Tibial artery (tissue), 4 donors: Measurements from ENCODE around the gene KLK10.

Experiments
- DNase-seq, 2 donors: peaks; one replicate each; pipeline ENCODE4 v3.0.0-alpha.2; 2019
- H3K27ac ChIP-seq, 2 donors: fragments of 200-600 bp; sonication (generic) in 1 of 2; 1 replicate in 1 of 2; 2 replicates in 1 of 2; pipeline ENCODE4 v1.5.1; 2018 to 2019; ENCODE audit warnings: mild to moderate bottlenecking in 1 of 2
- H3K27me3 ChIP-seq, 2 donors: fragments of 200-600 bp; sonication (generic) in 1 of 2; one replicate each; pipeline versions ENCODE4 v1.5.1 to v1.6.0; 2016 to 2019
- H3K36me3 ChIP-seq, 3 donors: fragments of 200-600 bp; sonication (generic) in 2 of 3; one replicate each; pipeline ENCODE4 v1.5.1; 2016 to 2019; ENCODE audit warnings: mild to moderate bottlenecking in 2 of 3
- H3K4me1 ChIP-seq, 4 donors: fragments of 200-600 bp; sonication (generic) in 2 of 4; 1 replicate in 3 of 4; 2 replicates in 1 of 4; pipeline ENCODE4 v1.5.1; 2016 to 2019
- H3K4me3 ChIP-seq, 2 donors: fragments of 200-600 bp; sonication (generic) in 1 of 2; 1 replicate in 1 of 2; 2 replicates in 1 of 2; pipeline ENCODE4 v1.5.1; 2018 to 2019; ENCODE audit warnings: mild to moderate bottlenecking in 2 of 2
- H3K9me3 ChIP-seq, 3 donors: fragments of 200-600 bp; sonication (generic) in 1 of 3; one replicate each; pipeline ENCODE4 v1.5.1; 2016 to 2019
- intact Hi-C: fragments of 100-400 bp; cut with DNase I; formaldehyde crosslinking; loops from one replicate; pipeline ENCODE4 v1.15.0; 2023; ENCODE audit warnings: low total_unique reads
- TF ChIP-seq, protein P1 (sequence below), 2 experiments: fragments of 200-600 bp in 1 of 2; fragments of 450-650 bp in 1 of 2; IDR thresholded peaks; one replicate each; pipeline ENCODE4 v1.5.1; 2017 to 2019; ENCODE audit warnings: antibody characterized with exemption in 2 of 2, mild to moderate bottlenecking in 1 of 2, moderate library complexity in 1 of 2

The KLK10 gene

DNA sequence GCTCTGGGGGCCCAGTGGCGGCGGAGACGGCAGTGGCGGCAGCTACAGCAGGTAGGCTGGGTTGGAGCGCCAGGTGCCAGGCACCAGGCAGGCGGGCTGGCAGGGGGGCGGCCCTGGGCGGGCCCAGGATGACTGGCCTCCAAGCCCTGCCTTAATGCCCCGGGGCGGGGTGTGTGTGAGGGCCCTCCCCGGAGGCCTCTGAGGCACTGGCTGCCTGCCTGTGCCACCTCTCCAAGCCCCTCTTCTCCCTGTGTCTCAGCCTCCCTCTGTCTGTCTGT is 7.0 kb upstream of the KLK10 start, which contains the start of gene KLK11:
Gene KLK11 (minus strand): TSS at position 63 of the 278 bp plus-strand sequence. CDS start 985 bp downstream, outside the sequence.
- H3K9me3 ChIP-seq: no peaks in the 10 kb centered on the region
- intact Hi-C loops: no loop called here
- no peaks in the 10 kb centered on the region for H3K36me3 ChIP-seq
- TF ChIP-seq, protein P1, sequence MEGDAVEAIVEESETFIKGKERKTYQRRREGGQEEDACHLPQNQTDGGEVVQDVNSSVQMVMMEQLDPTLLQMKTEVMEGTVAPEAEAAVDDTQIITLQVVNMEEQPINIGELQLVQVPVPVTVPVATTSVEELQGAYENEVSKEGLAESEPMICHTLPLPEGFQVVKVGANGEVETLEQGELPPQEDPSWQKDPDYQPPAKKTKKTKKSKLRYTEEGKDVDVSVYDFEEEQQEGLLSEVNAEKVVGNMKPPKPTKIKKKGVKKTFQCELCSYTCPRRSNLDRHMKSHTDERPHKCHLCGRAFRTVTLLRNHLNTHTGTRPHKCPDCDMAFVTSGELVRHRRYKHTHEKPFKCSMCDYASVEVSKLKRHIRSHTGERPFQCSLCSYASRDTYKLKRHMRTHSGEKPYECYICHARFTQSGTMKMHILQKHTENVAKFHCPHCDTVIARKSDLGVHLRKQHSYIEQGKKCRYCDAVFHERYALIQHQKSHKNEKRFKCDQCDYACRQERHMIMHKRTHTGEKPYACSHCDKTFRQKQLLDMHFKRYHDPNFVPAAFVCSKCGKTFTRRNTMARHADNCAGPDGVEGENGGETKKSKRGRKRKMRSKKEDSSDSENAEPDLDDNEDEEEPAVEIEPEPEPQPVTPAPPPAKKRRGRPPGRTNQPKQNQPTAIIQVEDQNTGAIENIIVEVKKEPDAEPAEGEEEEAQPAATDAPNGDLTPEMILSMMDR (IDR thresholded peaks at IDR 0.05): no peak
- H3K4me3 ChIP-seq: no peak within 1 kb of the TSS
- peaks cover 0 to 50% of the 10 kb centered on the region in 2 donors for H3K27me3 ChIP-seq
- H3K4me1 ChIP-seq: no peaks in the 10 kb centered on the region
- no peak for DNase-seq
- H3K27ac ChIP-seq: no peak within 1 kb of the TSS

DNA sequence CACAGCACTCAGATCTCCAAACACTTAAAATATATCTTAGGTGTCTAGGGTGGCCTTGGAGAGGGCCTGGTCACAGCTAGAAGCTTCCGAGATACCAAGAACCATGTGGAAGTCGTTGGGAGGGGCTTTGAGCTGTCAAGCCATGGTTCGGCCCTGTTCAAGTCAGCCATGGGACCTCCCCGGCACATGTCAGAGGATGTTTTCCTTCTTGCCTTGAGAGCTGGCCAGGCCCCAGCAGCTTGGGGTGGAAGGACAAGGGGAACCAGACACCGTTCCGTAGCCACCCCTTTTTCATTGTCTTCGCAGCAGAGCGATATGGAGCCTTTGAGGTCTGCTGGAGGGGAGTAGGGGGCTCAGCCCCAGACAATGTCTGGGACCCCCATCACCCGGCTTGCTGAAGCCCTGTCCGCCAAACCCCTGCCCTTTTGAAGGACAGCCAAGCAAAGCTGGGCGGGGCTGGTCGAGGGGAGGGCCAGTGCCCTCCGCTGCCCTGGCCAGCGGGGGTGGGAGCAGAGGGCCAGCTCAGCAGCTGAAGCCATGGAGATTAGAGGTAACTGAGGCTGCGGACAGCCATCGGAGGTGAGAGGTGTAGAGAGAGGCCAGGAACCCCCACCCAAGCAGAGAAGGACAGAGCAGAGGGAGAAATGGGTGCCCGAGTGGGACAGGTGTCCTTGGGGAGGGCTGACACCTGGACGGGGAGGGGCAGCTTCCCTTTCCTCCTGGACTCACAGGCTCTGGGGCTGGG is 6.5 kb upstream of the KLK10 start:
- intact Hi-C loops: no loop called here
- H3K27ac ChIP-seq: no peak overlapping the region
- H3K27me3 ChIP-seq: peaks cover 0 to 50% of the 10 kb centered on the region in 2 donors
- TF ChIP-seq, protein P1 (IDR thresholded peaks at IDR 0.05): no peak
- no peaks in the 10 kb centered on the region for H3K36me3 ChIP-seq
- H3K4me3 ChIP-seq: no peak overlapping the region
- H3K9me3 ChIP-seq: no peaks in the 10 kb centered on the region
- H3K4me1 ChIP-seq: no peaks in the 10 kb centered on the region
- no peak for DNase-seq

DNA sequence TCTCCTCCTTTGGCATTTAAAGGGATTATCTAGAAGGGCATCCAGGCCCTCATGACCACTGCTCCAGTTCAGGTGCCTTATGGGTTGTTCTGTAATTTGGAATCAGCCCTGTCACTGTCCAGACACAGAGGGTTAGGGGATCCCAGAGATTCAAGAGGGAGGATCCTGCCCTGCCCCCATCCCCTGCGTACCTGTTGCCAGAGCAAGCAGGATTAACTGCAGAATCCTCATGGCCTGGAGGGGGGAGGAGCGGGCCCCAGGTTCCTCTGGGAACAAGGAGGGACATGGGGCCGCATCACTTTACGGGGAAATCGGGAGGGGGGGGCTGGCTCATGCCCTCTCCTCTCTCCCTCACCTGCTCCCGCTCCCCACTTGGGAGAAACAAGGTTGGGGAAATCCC is 5.9 kb upstream of the KLK10 start:
- Histone ChIP-seq H3K4me3 (no peak overlapping the region), H3K4me1 (no peaks in the 10 kb centered on the region), H3K9me3 (no peaks in the 10 kb centered on the region), H3K36me3 (no peaks in the 10 kb centered on the region), H3K27ac (no peak overlapping the region), H3K27me3 (peaks cover 0 to 49% of the 10 kb centered on the region in 2 donors)
- DNase-seq: no peak
- TF ChIP-seq, protein P1 (IDR thresholded peaks at IDR 0.05): no peak
- intact Hi-C loops: no loop called here

- Histone ChIP-seq H3K4me1 (peaks cover 0 to under 1% (median 0%) of the 10 kb centered on the region in 4 donors), H3K27ac (no peak overlapping the region), H3K27me3 (peaks cover 0 to 53% of the 10 kb centered on the region in 2 donors), H3K4me3 (no peak overlapping the region), H3K36me3 (no peaks in the 10 kb centered on the region), H3K9me3 (no peaks in the 10 kb centered on the region)
- no peak for DNase-seq
- TF ChIP-seq, protein P1 (IDR thresholded peaks at IDR 0.05): no peak
- intact Hi-C loops: no loop called here
Observed at GRCh38 chr19:51024924-51025323, 5.4 kb upstream of the KLK10 start.

GRCh38 chr19:51023946-51024345 is 4.4 kb upstream of the KLK10 start:
- peaks cover 0 to 63% of the 10 kb centered on the region in 2 donors for H3K27me3 ChIP-seq
- H3K4me1 ChIP-seq: peaks cover 0 to 8% (median 4%) of the 10 kb centered on the region in 4 donors
- no peak overlapping the region for H3K4me3 ChIP-seq
- no peaks in the 10 kb centered on the region for H3K36me3 ChIP-seq
- intact Hi-C loops: no loop called here
- no peaks in the 10 kb centered on the region for H3K9me3 ChIP-seq
- TF ChIP-seq, protein P1 (IDR thresholded peaks at IDR 0.05): no peak
- no peak for DNase-seq
- no peak overlapping the region for H3K27ac ChIP-seq
